KOPT-K1 (cell line): ENCODE results near the gene PPP1R14D.

Source experiments
- H3K27ac ChIP-seq: fragments of 200-600 bp; sonication (generic); 2 replicates; pipeline ENCODE4 v1.5.1; 2016; ENCODE audit warnings: antibody characterized with exemption, mild to moderate bottlenecking, low read depth, low read length; ENCODE audit not compliant: poor library complexity, severe bottlenecking
- H3K36me3 ChIP-seq: fragments of 200-600 bp; sonication (generic); 2 replicates; pipeline ENCODE4 v1.5.1; 2017; ENCODE audit warnings: antibody characterized with exemption, mild to moderate bottlenecking, low read length, moderate library complexity; ENCODE audit not compliant: insufficient read depth
- H3K9me3 ChIP-seq: fragments of 200-600 bp; sonication (generic); 2 replicates; pipeline ENCODE4 v1.5.1; 2017; ENCODE audit warnings: antibody characterized with exemption, low read length, mild to moderate bottlenecking; ENCODE audit not compliant: insufficient read depth, poor library complexity, severe bottlenecking

PPP1R14D gene

DNA sequence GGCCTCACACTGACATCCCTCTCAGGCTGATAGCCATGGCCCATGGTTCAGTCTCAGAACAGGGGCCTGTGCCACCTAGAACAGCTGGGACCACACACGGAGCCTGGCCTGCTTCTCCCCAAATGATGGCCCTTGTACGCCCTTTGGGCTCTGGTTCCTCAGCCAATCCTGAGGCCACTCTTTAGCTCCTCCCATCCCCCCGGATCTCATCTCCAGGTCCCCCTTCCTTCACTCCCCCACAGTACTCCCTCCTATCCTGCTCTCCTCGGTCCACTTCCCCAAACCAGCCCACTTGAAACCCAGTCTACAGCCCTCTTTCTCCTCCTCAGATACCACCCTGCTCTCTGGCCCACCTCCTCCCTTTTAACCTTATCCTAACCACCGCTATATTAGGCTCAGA lies 39.4 kb downstream of the PPP1R14D start:
- no peak overlapping the region for H3K27ac ChIP-seq

GRCh38 chr15:40787991-40788390 lies 40.5 kb downstream of the PPP1R14D start:
- H3K27ac ChIP-seq = peak overlapping the region; percentile 16

More for the DNA sequence above, 39.4 kb downstream of the PPP1R14D start:
- Histone ChIP-seq H3K36me3 (no peaks in the 10 kb centered on the region), H3K9me3 (no peaks in the 10 kb centered on the region)

GRCh38 chr15:40787344-40787841 lies 41.1 kb downstream of the PPP1R14D start:
- H3K9me3 ChIP-seq = no peaks in the 10 kb centered on the region
- H3K27ac ChIP-seq = no peak overlapping the region
- H3K36me3 ChIP-seq = no peaks in the 10 kb centered on the region

More at GRCh38 chr15:40787991-40788390, 40.5 kb downstream of the PPP1R14D start:
- H3K9me3 ChIP-seq = no peaks in the 10 kb centered on the region
- no peaks in the 10 kb centered on the region for H3K36me3 ChIP-seq

DNA sequence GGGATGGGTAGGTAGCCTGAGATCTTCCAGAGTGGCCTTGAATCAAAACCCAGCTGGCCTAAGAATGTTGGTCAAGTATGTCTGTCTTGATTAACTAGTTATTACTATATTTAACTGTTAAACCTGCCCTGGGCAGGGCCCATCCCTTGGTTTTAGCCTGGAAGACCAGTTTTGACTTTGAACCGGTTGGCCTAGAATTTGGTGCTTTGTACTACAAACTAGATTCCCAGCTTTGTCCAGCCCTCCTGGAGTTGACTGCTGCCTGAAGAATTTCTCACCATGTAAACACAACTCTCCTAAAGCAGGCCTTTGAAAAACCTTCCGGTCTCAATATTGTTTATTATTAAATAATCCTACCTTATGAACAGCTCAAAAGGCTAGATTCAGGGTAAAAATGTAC lies 42.7 kb downstream of the PPP1R14D start:
- Histone ChIP-seq H3K9me3 (no peaks in the 10 kb centered on the region), H3K27ac (no peak overlapping the region), H3K36me3 (no peaks in the 10 kb centered on the region)

DNA sequence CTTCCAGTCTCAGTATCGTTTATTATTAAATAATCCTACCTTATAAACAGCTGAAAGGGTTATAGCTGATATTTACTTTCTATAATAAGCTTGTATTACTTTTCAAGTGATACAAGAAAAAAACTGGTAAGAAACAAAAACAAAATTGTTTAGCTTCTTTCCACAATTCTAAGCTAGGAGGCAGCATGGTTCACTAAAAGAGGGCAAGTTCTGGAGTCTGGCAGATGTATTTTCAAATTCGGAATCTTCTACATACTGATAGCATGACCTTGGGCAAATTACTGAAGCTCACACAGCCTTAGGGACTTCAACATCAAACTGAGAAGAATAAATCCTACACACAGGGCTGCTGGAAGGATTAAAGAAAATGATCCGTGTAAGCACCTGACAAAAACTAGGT lies 43.3 kb downstream of the PPP1R14D start:
- H3K27ac ChIP-seq = no peak overlapping the region

GRCh38 chr15:40782609-40783227 lies 45.8 kb downstream of the PPP1R14D start:
- Histone ChIP-seq H3K27ac (no peak overlapping the region), H3K36me3 (peaks cover 18% of the 10 kb centered on the region; the same call in 1 of the 2 replicates), H3K9me3 (no peaks in the 10 kb centered on the region)

More for the DNA sequence above, 43.3 kb downstream of the PPP1R14D start:
- Histone ChIP-seq H3K36me3 (no peaks in the 10 kb centered on the region), H3K9me3 (no peaks in the 10 kb centered on the region)

DNA sequence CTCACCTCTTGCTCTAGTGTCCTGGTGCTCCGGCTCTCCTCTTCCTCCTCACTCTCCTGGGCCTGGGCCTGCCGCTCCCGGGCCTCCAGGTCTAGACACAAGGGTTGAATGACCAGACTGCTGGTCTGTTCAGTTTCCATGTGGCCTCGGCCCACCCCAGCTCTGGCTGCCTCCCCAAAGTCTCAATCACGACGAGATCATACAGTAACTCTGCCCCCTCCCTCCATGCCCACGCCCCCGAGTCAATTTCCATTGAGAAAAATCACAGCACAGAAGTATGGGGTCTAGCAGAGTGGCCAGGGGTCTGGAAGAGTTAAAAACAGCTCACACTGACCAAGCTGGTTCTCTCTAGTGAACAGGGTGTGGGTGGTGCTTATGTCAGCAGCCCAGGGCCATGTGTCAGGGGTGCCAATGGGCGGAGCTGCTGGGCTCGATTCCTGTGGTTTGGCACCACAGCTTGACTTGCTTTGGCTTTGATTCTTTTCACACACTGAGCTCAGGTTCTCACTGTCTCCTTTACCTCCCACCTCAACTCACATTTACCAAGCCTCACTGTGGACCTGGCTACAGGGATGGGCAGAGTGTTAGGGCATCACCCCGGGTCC lies 51.9 kb downstream of the PPP1R14D start:
- H3K9me3 ChIP-seq = no peaks in the 10 kb centered on the region
- H3K36me3 ChIP-seq = peaks cover 60% of the 10 kb centered on the region; the same call in 1 of the 2 replicates
- H3K27ac ChIP-seq = peak overlapping the region; percentile 31

- Histone ChIP-seq H3K27ac (peak overlapping the region; percentile 31), H3K9me3 (no peaks in the 10 kb centered on the region), H3K36me3 (peaks cover 61% of the 10 kb centered on the region; the same call in 1 of the 2 replicates)
These were observed 52.6 kb downstream of the PPP1R14D start for GRCh38 chr15:40775740-40776536.

DNA sequence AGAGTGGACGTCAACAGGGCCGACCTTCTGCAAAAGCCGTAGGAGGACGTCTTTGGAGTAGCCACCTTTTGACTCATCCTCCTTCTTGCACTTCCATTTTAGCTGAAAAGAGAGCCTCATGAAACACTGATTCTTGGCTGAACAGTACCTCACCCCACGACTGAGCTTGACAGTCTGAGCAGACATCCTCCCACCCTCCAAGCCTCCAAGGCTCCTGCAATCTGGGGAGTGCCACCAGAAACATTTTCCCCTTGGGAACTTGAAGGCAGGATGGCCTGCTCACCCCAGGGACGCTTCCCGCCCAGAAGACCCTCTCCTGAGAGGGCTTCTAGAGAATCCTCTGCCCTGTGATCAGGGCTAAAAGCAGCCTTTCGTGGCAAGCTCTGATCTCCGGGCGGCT lies 53.5 kb downstream of the PPP1R14D start:
- Histone ChIP-seq H3K9me3 (no peaks in the 10 kb centered on the region), H3K27ac (no peak overlapping the region), H3K36me3 (peaks cover 61% of the 10 kb centered on the region; the same call in 1 of the 2 replicates)

GRCh38 chr15:40773902-40774301 lies 54.6 kb downstream of the PPP1R14D start:
- Histone ChIP-seq H3K27ac (no peak overlapping the region), H3K36me3 (peaks cover 53% of the 10 kb centered on the region; the same call in 1 of the 2 replicates), H3K9me3 (no peaks in the 10 kb centered on the region)

DNA sequence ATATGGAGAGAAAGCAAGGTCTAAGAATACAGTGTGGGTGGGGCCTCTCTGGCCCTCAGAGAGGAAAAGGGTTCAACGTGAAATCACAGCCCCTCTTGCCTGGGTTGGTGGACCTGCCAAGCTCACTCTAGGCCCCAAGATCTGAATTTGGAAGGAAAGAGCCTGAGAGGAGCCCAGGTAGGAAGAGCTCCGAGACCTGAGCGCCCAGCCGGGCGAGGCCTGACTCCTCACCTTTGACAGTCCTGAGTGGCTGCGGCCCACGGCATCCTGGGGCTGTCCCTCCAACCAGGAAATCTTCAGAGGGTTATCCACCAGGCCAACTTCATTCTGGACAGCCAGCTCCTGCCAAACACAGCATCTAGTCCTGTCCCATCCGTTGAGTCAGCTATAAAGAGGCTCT lies 55.0 kb downstream of the PPP1R14D start:
- no peaks in the 10 kb centered on the region for H3K9me3 ChIP-seq
- H3K36me3 ChIP-seq = peaks cover 49% of the 10 kb centered on the region; the same call in 1 of the 2 replicates
- no peak overlapping the region for H3K27ac ChIP-seq

DNA sequence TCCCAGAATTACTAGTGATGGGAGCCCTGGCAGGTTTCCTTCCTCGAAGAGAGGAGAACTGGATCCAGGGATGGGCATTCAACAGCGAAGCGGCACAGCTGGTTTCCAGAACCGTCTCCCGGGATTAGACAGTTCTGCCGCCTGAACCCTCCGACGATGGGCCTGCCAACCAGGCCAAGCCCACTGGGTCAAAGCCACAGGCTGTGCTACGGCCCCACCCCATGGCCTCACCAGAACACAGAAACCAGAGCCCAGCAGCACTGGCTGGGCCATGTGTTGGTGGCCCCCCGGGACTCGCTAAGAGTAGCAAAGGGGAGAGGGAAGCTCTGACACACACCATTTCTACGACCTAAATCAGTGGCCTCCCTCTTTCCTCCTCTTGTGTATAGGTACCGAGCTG lies 56.5 kb downstream of the PPP1R14D start:
- H3K36me3 ChIP-seq = peaks cover 47% of the 10 kb centered on the region
- H3K27ac ChIP-seq = no peak overlapping the region
- H3K9me3 ChIP-seq = no peaks in the 10 kb centered on the region

GRCh38 chr15:40771242-40771641 lies 57.3 kb downstream of the PPP1R14D start:
- Histone ChIP-seq H3K9me3 (no peaks in the 10 kb centered on the region), H3K27ac (peak overlapping the region; percentile 95), H3K36me3 (peaks cover 45% of the 10 kb centered on the region)

- Histone ChIP-seq H3K27ac (peak overlapping the region; percentile 95), H3K36me3 (peaks cover 35% of the 10 kb centered on the region), H3K9me3 (no peaks in the 10 kb centered on the region)
These were observed 58.3 kb downstream of the PPP1R14D start for GRCh38 chr15:40770147-40770721.
